Activated T-helper 17 cell treated with anti-CD3 and anti-CD28 coated beads, Interleukin-2, amount 50 U/mL, for 72 hours (primary cell): ENCODE results near the gene CLASRP. TPM values are rescaled to one million over a fixed set of nuclear protein-coding genes. Genes with fewer than 3 reads are reported as not detected.

Experiments
- ATAC-seq: fragments of 150-1000 bp; cut with Tn5 transposase; replicated peaks from 2 replicates; pipeline ENCODE4 v1.10.0; 2021; ENCODE audit warnings: mild to moderate bottlenecking, moderate library complexity
- H3K27ac Mint-ChIP-seq: one replicate; pipeline ENCODE4 v1.8.0; 2022; ENCODE audit warnings: mixed read lengths
- H3K27me3 Mint-ChIP-seq: one replicate; pipeline ENCODE4 v1.8.0; 2022; ENCODE audit warnings: mixed read lengths
- H3K36me3 Mint-ChIP-seq: one replicate; pipeline ENCODE4 v1.8.0; 2022; ENCODE audit warnings: low read depth, mild to moderate bottlenecking, mixed read lengths
- H3K4me1 Mint-ChIP-seq: one replicate; pipeline ENCODE4 v1.8.0; 2022; ENCODE audit warnings: mixed read lengths
- H3K4me3 Mint-ChIP-seq: one replicate; pipeline ENCODE4 v1.8.0; 2022; ENCODE audit warnings: mild to moderate bottlenecking, mixed read lengths
- H3K9me3 Mint-ChIP-seq: one replicate; pipeline ENCODE4 v1.8.0; 2022; ENCODE audit warnings: mixed read lengths
- total RNA-seq, 2 donors: library from RNA; stranded (reverse); gene quantifications; one replicate each; pipeline ENCODE4 v1.2.3, GENCODE V29; 2022

Gene CLASRP
- total RNA-seq, 2 donors from 2014 or later, result 87.5 TPM

- no peak for ATAC-seq
- H3K27ac Mint-ChIP-seq, result peak overlapping the region; percentile 97
- H3K27me3 Mint-ChIP-seq, result no peaks in the 10 kb centered on the region
- H3K36me3 Mint-ChIP-seq, result peaks cover 61% of the 10 kb centered on the region
- H3K4me3 Mint-ChIP-seq, result peak overlapping the region; percentile 98
- no peaks in the 10 kb centered on the region for H3K9me3 Mint-ChIP-seq
- peaks cover 49% of the 10 kb centered on the region for H3K4me1 Mint-ChIP-seq
These were observed 55.9 kb downstream of the CLASRP start for GRCh38 chr19:45094707-45095106.

GRCh38 chr19:45095496-45096413 is 56.9 kb downstream of the CLASRP start:
- Mint-ChIP-seq H3K27ac (peak overlapping the region; percentile 58), H3K4me3 (peak overlapping the region; percentile 13), H3K9me3 (no peaks in the 10 kb centered on the region), H3K4me1 (peaks cover 51% of the 10 kb centered on the region), H3K27me3 (no peaks in the 10 kb centered on the region), H3K36me3 (peaks cover 51% of the 10 kb centered on the region)
- no peak for ATAC-seq

- H3K9me3 Mint-ChIP-seq, result no peaks in the 10 kb centered on the region
- no peaks in the 10 kb centered on the region for H3K27me3 Mint-ChIP-seq
- H3K4me3 Mint-ChIP-seq, result peak overlapping the region; percentile 13
- peaks cover 49% of the 10 kb centered on the region for H3K4me1 Mint-ChIP-seq
- H3K36me3 Mint-ChIP-seq, result peaks cover 41% of the 10 kb centered on the region
- ATAC-seq, result no peak
- peak overlapping the region; percentile 58 for H3K27ac Mint-ChIP-seq
These were observed 57.9 kb downstream of the CLASRP start for GRCh38 chr19:45096700-45097099.

- Mint-ChIP-seq H3K27me3 (no peaks in the 10 kb centered on the region), H3K27ac (peak overlapping the region; percentile 58), H3K4me1 (peaks cover 45% of the 10 kb centered on the region), H3K36me3 (peaks cover 34% of the 10 kb centered on the region), H3K4me3 (no peak overlapping the region), H3K9me3 (no peaks in the 10 kb centered on the region)
- ATAC-seq, result no peak
These were observed 58.6 kb downstream of the CLASRP start for GRCh38 chr19:45097450-45097775.

- Mint-ChIP-seq H3K4me3 (no peak overlapping the region), H3K27ac (peak overlapping the region; percentile 41), H3K4me1 (peaks cover 42% of the 10 kb centered on the region), H3K9me3 (no peaks in the 10 kb centered on the region), H3K27me3 (no peaks in the 10 kb centered on the region), H3K36me3 (peaks cover 29% of the 10 kb centered on the region)
- no peak for ATAC-seq
These were observed 59.1 kb downstream of the CLASRP start for GRCh38 chr19:45097776-45098520.

- Mint-ChIP-seq H3K36me3 (peaks cover 20% of the 10 kb centered on the region), H3K27ac (no peak overlapping the region), H3K27me3 (no peaks in the 10 kb centered on the region), H3K9me3 (no peaks in the 10 kb centered on the region), H3K4me1 (peaks cover 40% of the 10 kb centered on the region), H3K4me3 (no peak overlapping the region)
- no peak for ATAC-seq
These were observed 59.9 kb downstream of the CLASRP start for GRCh38 chr19:45098521-45099466.

- Mint-ChIP-seq H3K27me3 (no peaks in the 10 kb centered on the region), H3K36me3 (peaks cover 12% of the 10 kb centered on the region), H3K4me3 (no peak overlapping the region), H3K4me1 (peaks cover 41% of the 10 kb centered on the region), H3K27ac (no peak overlapping the region), H3K9me3 (no peaks in the 10 kb centered on the region)
- ATAC-seq, result no peak
These were observed 60.8 kb downstream of the CLASRP start for GRCh38 chr19:45099467-45100191.

GRCh38 chr19:45100201-45100600 is 61.4 kb downstream of the CLASRP start:
- no peak for ATAC-seq
- peaks cover 42% of the 10 kb centered on the region for H3K4me1 Mint-ChIP-seq
- H3K27me3 Mint-ChIP-seq, result no peaks in the 10 kb centered on the region

GRCh38 chr19:45100846-45101252 is 62.0 kb downstream of the CLASRP start:
- peaks cover 39% of the 10 kb centered on the region for H3K4me1 Mint-ChIP-seq
- H3K36me3 Mint-ChIP-seq, result peaks cover 7% of the 10 kb centered on the region
- H3K9me3 Mint-ChIP-seq, result no peaks in the 10 kb centered on the region
- no peaks in the 10 kb centered on the region for H3K27me3 Mint-ChIP-seq
- no peak overlapping the region for H3K4me3 Mint-ChIP-seq
- peak overlapping the region; percentile 17 for H3K27ac Mint-ChIP-seq
- no peak for ATAC-seq

More at GRCh38 chr19:45100201-45100600, 61.4 kb downstream of the CLASRP start:
- H3K36me3 Mint-ChIP-seq, result peaks cover 7% of the 10 kb centered on the region
- no peaks in the 10 kb centered on the region for H3K9me3 Mint-ChIP-seq
- peak overlapping the region; percentile 17 for H3K27ac Mint-ChIP-seq
- no peak overlapping the region for H3K4me3 Mint-ChIP-seq

GRCh38 chr19:45101806-45102205 is 63.0 kb downstream of the CLASRP start:
- H3K4me1 Mint-ChIP-seq, result peaks cover 30% of the 10 kb centered on the region
- no peak overlapping the region for H3K4me3 Mint-ChIP-seq
- no peak overlapping the region for H3K27ac Mint-ChIP-seq
- ATAC-seq, result no peak
- no peaks in the 10 kb centered on the region for H3K9me3 Mint-ChIP-seq
- H3K27me3 Mint-ChIP-seq, result no peaks in the 10 kb centered on the region
- H3K36me3 Mint-ChIP-seq, result peaks cover 5% of the 10 kb centered on the region

- H3K9me3 Mint-ChIP-seq, result no peaks in the 10 kb centered on the region
These were observed 63.6 kb downstream of the CLASRP start for GRCh38 chr19:45102481-45102880.

GRCh38 chr19:45103156-45103507 is 64.3 kb downstream of the CLASRP start:
- no peaks in the 10 kb centered on the region for H3K36me3 Mint-ChIP-seq
- H3K27me3 Mint-ChIP-seq, result no peaks in the 10 kb centered on the region
- peak overlapping the region; percentile 65 for H3K4me3 Mint-ChIP-seq

More at GRCh38 chr19:45102481-45102880, 63.6 kb downstream of the CLASRP start:
- Mint-ChIP-seq H3K27ac (no peak overlapping the region), H3K27me3 (no peaks in the 10 kb centered on the region), H3K4me1 (peaks cover 25% of the 10 kb centered on the region), H3K4me3 (peak overlapping the region; percentile 65), H3K36me3 (no peaks in the 10 kb centered on the region)
- no peak for ATAC-seq

GRCh38 chr19:45103508-45104319 is 64.9 kb downstream of the CLASRP start:
- no peaks in the 10 kb centered on the region for H3K27me3 Mint-ChIP-seq
- ATAC-seq, result peak; percentile 25
- H3K9me3 Mint-ChIP-seq, result no peaks in the 10 kb centered on the region
- peak overlapping the region; percentile 65 for H3K4me3 Mint-ChIP-seq
- peak overlapping the region; percentile 81 for H3K27ac Mint-ChIP-seq
- H3K36me3 Mint-ChIP-seq, result no peaks in the 10 kb centered on the region
- H3K4me1 Mint-ChIP-seq, result peaks cover 22% of the 10 kb centered on the region

More at GRCh38 chr19:45103156-45103507, 64.3 kb downstream of the CLASRP start:
- peaks cover 22% of the 10 kb centered on the region for H3K4me1 Mint-ChIP-seq
- ATAC-seq, result peak; percentile 86
- H3K27ac Mint-ChIP-seq, result no peak overlapping the region
- no peaks in the 10 kb centered on the region for H3K9me3 Mint-ChIP-seq
